ENCODE data around the gene E2F1.

E2F1 gene

GRCh38 chr20:33687370-33687915 lies 1.3 kb upstream of the E2F1 start:
- no peak for DNase-seq (ENCODE audit: low read depth)

GRCh38 chr20:33686984-33687366 lies 790 bp upstream of the E2F1 start:
- no peak for DNase-seq (ENCODE audit: low read depth)

- no peak for DNase-seq (ENCODE audit: low read depth)
Measured at GRCh38 chr20:33685328-33686099, 671 bp downstream of the E2F1 start.

- DNase-seq (ENCODE audit: low read depth), result no peak
Measured at GRCh38 chr20:33684533-33685327, 1.5 kb downstream of the E2F1 start.

GRCh38 chr20:33681728-33682353 lies 4.3 kb downstream of the E2F1 start:
- no peak for DNase-seq (ENCODE audit: low read depth)

GRCh38 chr20:33681288-33681687 lies 4.9 kb downstream of the E2F1 start:
- no peak for DNase-seq (ENCODE audit: low read depth)

- no peak for DNase-seq (ENCODE audit: low read depth)
Measured at GRCh38 chr20:33680686-33681085, 5.5 kb downstream of the E2F1 start.

- no peak for DNase-seq (ENCODE audit: low read depth)
Measured at GRCh38 chr20:33679758-33680485, 6.3 kb downstream of the E2F1 start.

GRCh38 chr20:33677991-33678702 lies 8.0 kb downstream of the E2F1 start:
- no peak for DNase-seq (ENCODE audit: low read depth)

GRCh38 chr20:33676652-33677645 lies 9.2 kb downstream of the E2F1 start:
- DNase-seq (ENCODE audit: low read depth), result no peak

GRCh38 chr20:33676121-33676520 lies 10.1 kb downstream of the E2F1 start:
- DNase-seq (ENCODE audit: low read depth), result no peak

- DNase-seq (ENCODE audit: low read depth), result no peak
Measured at GRCh38 chr20:33675136-33675959, 10.8 kb downstream of the E2F1 start.

- no peak for DNase-seq (ENCODE audit: low read depth)
Measured at GRCh38 chr20:33674294-33675135, 11.7 kb downstream of the E2F1 start, which contains the start of gene NECAB3. NECAB3 (minus strand) TSS chr20:33674428; CDS start chr20:33674352, 76 bp downstream.

- no peak for DNase-seq (ENCODE audit: low read depth)
Measured at GRCh38 chr20:33673410-33674293, 12.5 kb downstream of the E2F1 start.

GRCh38 chr20:33673114-33673409 lies 13.1 kb downstream of the E2F1 start:
- no peak for DNase-seq (ENCODE audit: low read depth)

GRCh38 chr20:33672426-33673113 lies 13.6 kb downstream of the E2F1 start:
- no peak for DNase-seq (ENCODE audit: low read depth)
